Naive B cell (primary cell): ENCODE measurements around the gene ZNF599. TPM values are rescaled to one million over a fixed set of nuclear protein-coding genes. Genes with fewer than 3 reads are reported as not detected.

ENCODE experiments used
- polyA plus RNA-seq, 6 donors: library from polyadenylated mRNA; unstranded; fragments of 300-500 nt; fragmentation: Illumina TruSeq; gene quantifications; one replicate each; pipeline ENCODE4 v1.2.3, GENCODE V29; 2021; ENCODE audit warnings: low read depth in 6 of 6

ZNF599 gene
- polyA plus RNA-seq, 6 donors from 2014 or later, result 6.5 to 13.9 (median 8.1) TPM

Other genes with a start within 250 kb of the ZNF599 start
- not detected for gene SCGB2B2, start 96.1 kb downstream of the ZNF599 start, polyA plus RNA-seq
- gene ZNF302, start 95.5 kb downstream of the ZNF599 start, polyA plus RNA-seq, result 10 to 100 TPM; 15.8 to 25.0 (median 22.8) TPM
- 10 to 100 TPM; 17.3 to 37.6 (median 33.7) TPM for gene ZNF181, start 39.0 kb downstream of the ZNF599 start, polyA plus RNA-seq
- gene ZNF30, start 153.7 kb upstream of the ZNF599 start, polyA plus RNA-seq, result 1 to 10 TPM in 5 of 6 donors, not detected in 1; 2.9 to 8.2 (median 4.9) TPM
- gene ZNF792, start 191.0 kb upstream of the ZNF599 start, polyA plus RNA-seq, result 10 to 100 TPM in 2 of 6 donors, 1 to 10 TPM in 4; 6.7 to 14.7 (median 8.8) TPM
- gene GRAMD1A, start 227.1 kb upstream of the ZNF599 start, polyA plus RNA-seq, result 10 to 100 TPM; 10.4 to 29.3 (median 12.3) TPM